ENCODE data around the gene ATP7A. TPM values are rescaled to one million over a fixed set of nuclear protein-coding genes. Genes with fewer than 3 reads are reported as not detected.
A peak's percentile ranks its signal among the peaks of the same experiment; 100 is the strongest.
"Not testable (repeated sequence)": the region's sequence is repeated elsewhere in the genome, so short reads cannot be mapped to it uniquely, and the experiment has no call there.

The ATP7A gene
- total RNA-seq, 1 experiment from 2014 or later, result 9.4 TPM

- peak; percentile 27 for DNase-seq (ENCODE audit: extremely low read depth, low read depth)
Observed at GRCh38 chrX:78024349-78025059, 114.0 kb downstream of the ATP7A start.

GRCh38 chrX:78027798-78028197 lies 117.3 kb downstream of the ATP7A start:
- DNase-seq (ENCODE audit: extremely low read depth, low read depth), result no peak

DNA sequence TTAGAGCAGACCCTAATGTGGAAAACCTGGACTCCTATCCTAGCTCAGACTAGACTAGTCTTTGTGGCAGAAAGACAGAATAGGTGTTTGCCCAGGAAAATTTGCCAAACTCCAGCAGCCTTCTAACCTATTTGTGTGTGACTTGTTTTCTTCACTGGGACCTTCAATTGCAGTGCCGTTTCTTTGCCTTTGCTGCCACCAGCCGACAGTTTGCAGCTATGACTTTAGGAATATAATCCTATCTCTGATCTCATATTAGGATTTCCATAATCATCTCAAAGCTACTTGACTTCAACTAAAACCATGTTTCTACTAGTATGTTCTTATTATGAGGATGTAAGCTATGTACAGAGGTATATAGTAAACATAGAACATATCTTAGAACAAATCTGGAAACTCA lies 119.2 kb downstream of the ATP7A start:
- DNase-seq (ENCODE audit: extremely low read depth, low read depth), result peak; percentile 48

DNA sequence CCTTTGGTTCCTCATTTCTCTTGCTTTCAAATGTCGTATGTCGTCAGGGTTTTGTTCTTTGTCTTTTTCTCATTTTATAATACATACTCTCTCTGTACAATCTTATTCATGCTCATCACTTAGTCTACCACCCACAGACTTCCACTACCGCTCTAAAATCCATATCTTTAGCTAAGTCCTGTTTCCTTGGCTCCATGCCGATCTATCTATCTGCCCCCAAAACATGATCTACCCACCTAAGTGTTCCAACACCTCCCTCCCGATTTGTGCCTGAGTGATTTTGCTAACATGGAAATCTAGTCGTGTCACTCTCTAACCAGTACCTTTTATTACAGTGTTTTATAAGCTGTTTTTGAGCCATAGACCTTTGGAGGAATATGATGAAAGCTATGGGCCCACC lies 124.6 kb downstream of the ATP7A start:
- DNase-seq (ENCODE audit: extremely low read depth, low read depth), result no peak

DNA sequence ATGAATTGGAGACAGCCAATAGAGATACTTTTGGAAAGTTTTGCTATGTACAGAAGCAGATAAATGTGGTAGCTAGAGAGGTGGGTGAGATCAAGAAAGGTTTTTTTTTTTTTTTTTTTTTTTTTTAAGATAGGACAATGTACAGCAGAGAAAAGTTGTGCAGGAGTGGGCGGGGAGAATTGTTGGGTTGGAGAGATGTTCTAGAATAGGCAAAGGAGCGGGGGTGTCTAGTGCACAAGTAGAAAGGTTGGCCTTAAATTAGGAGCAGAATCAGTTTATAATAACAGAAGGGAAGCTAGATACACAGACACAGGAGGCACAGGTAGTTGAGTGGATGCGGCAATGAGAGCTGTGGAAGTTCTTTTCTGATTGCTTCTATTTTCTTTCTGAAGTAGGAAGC lies 127.4 kb downstream of the ATP7A start:
- DNase-seq (ENCODE audit: extremely low read depth, low read depth), result no peak

DNA sequence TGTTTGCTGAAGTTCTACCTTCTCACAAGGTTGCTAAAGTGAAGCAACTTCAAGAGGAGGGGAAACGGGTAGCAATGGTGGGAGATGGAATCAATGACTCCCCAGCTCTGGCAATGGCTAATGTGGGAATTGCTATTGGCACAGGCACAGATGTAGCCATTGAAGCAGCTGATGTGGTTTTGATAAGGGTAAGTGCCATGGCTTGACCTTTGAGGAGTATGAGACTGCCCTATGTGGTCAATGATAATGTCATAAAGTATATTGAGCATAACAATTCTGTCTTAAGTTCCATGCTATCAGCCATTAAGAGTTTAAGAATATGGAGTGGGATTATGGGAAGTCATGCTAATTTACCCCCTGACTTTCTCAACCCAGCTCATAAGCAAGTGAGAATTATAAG lies 132.1 kb downstream of the ATP7A start:
- DNase-seq (ENCODE audit: extremely low read depth, low read depth), result no peak

- no peak for DNase-seq (ENCODE audit: extremely low read depth, low read depth)
Observed at GRCh38 chrX:78046362-78046761, 135.9 kb downstream of the ATP7A start.

- DNase-seq (ENCODE audit: extremely low read depth, low read depth), result no peak
Observed at GRCh38 chrX:78048052-78048451, 137.6 kb downstream of the ATP7A start.

DNA sequence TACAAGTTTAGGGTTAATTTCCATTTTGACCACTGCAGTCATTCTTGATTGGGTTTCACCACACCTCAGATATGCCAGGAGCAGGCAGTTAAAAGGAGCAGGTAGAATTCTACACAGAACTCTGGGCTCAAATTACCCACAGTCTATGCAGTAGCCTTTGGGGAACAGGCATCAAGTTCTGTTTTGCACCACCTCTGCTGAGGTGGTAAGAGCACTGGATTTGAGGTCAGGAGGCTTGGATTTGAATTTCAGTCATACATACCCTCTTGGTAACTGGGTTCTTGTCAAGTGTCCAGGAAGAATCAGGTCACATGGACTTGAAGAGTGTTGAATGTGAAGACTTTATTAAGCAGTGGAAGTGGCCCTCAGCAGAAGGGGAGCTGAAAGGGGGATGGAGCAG lies 153.2 kb downstream of the ATP7A start:
- DNase-seq (ENCODE audit: extremely low read depth, low read depth), result no peak

- DNase-seq (ENCODE audit: extremely low read depth, low read depth), result no peak
Observed at GRCh38 chrX:78064152-78064551, 153.7 kb downstream of the ATP7A start.

GRCh38 chrX:78064698-78065601 lies 154.5 kb downstream of the ATP7A start:
- DNase-seq (ENCODE audit: extremely low read depth, low read depth), result peak; percentile 70

GRCh38 chrX:78066110-78066509 lies 155.6 kb downstream of the ATP7A start:
- DNase-seq (ENCODE audit: extremely low read depth, low read depth), result no peak

DNA sequence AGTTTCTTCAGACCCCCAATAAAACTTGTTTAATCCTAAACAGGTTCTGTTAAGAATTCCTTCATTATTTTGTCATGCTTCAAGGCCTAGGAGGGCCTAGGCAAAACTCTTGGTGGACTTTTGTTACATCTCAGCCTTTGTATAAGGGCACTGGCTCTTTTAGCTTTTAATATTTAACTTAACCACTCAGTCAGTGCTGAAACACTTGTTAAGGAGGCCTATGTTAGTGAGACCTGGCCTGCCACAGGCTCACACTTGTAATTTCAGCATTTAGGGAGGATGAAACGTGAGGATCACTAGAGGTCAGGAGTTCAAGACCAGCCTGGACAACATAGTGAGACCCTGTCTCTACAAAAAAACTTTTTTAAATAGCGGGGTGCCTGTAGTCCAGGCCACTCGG lies 160.8 kb downstream of the ATP7A start:
- no peak for DNase-seq (ENCODE audit: extremely low read depth, low read depth)

DNA sequence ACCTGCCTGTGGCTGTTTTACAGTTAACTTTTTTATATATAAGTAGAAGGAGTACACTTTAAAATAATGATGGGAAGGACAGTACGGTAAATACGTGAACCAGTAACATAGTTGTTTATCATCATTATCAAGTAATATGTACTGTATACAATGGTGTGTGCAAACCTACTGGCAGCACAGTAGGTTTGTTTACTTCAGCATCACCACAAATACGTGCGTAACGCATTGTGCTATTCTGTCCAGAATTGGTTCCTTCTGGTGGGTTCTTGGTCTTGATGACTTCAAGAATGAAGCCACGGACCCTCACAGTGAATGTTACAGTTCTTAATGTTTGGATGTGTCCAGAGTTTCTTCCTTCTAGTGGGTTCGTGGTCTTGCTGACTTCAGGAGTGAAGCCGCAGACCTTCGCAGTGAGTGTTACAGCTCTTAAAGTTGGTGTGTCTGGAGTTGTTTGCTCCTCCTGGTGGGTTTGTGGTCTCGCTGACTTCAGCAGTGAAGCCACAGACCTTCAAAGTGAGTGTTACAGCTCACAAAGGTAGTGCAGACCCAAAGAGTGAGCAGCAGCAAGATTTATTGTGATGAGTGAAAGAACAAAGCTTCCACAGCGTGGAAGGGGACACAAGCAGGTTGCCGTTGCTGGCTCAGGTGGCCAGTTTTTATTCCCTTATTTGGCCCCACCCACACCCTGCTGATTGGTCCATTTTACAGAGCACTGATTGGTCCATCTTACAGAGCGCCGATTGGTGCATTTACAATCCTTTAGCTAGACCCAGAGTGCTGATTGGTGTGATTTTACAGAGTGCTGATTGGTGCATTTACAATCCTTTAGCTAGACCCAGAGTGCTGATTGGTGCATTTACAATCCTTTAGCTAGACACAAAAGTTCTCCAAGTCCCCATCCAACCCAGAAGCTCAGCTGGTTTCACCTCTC lies 162.9 kb downstream of the ATP7A start:
- not testable (repeated sequence) for DNase-seq (ENCODE audit: extremely low read depth, low read depth)

GRCh38 chrX:78074088-78074487 lies 163.6 kb downstream of the ATP7A start:
- DNase-seq (ENCODE audit: extremely low read depth, low read depth), result no peak

GRCh38 chrX:78075787-78076389 lies 165.4 kb downstream of the ATP7A start:
- no peak for DNase-seq (ENCODE audit: extremely low read depth, low read depth)

DNA sequence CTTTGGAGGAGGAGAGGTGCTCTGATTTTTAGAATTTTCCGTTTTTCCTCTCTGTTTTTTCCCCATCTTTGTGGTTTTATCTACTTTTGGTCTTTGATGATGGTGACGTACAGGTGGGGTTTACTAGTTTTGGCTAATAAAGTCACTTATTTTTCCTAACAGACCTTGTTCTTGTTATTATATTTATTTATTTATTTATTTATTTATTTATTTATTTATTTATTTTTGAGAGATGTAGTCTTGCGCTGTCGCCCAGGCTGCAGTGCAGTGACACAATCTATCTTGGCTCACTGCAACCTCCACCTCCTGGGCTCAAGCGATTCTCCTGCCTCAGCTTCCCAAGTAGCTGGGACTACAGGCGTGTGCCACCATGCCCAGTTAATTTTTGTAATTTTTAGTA lies 170.9 kb downstream of the ATP7A start:
- not testable (repeated sequence) for DNase-seq (ENCODE audit: extremely low read depth, low read depth)

- DNase-seq (ENCODE audit: extremely low read depth, low read depth), result peak; percentile 38
Observed at GRCh38 chrX:78092296-78092695, 181.8 kb downstream of the ATP7A start.

DNA sequence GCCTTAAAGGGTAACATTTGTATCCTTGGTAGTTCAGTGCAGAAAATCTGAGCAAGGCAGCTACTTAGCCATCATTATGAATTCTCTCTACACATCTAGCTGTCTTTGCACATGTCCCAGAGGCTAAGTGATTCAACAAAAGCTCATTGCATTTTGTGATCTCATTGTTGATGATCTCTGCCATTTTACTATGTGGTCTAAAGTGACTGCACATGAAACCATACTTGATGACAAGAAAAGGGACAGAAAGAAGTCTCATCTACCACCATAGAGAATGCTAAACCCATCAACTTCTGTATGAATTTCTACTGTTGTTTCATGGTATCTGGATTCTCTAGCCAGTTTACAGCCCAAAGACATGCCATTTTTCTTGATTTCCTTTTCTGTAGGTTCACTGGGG lies 187.6 kb downstream of the ATP7A start:
- DNase-seq (ENCODE audit: extremely low read depth, low read depth), result no peak

Data from NCI-H460 (cell line).